Panc1 (cell line): ENCODE data around the gene CHST9. TPM values are rescaled to one million over a fixed set of nuclear protein-coding genes. Genes with fewer than 3 reads are reported as not detected.

Source experiments
- ATAC-seq: fragments of 200-7000 bp; cut with Tn5 transposase; 2 replicates; pipeline ENCODE4 v1.9.1; 2020; ENCODE audit warnings: mild to moderate bottlenecking, moderate library complexity
- BruUV-seq: library from RNA; stranded (reverse); fragments of 400-500 nt; replicated peaks from 2 replicates; lab custom pipeline; 2021; lab: Mats Ljungman, UMichigan
- CTCF ChIA-PET: fragments of 300-600 bp; sonication (Branson Sonifier 250); formaldehyde crosslinking; loops from one replicate; lab custom pipeline; 2022; ENCODE audit warnings: antibody characterized with exemption; lab: Charles Lee
- POLR2A ChIA-PET: fragments of 300-600 bp; sonication (Branson Sonifier 250); formaldehyde crosslinking; loops from one replicate; lab custom pipeline; 2022; ENCODE audit warnings: antibody characterized with exemption; lab: Charles Lee
- DNase-seq: peaks from one replicate; pipeline ENCODE4 v3.0.0-alpha.2; 2010; ENCODE audit warnings: low read depth, low spot score
- H3K27ac ChIP-seq: 2 replicates; pipeline ENCODE4 v1.5.1; 2011; ENCODE audit warnings: mild to moderate bottlenecking, low read length, inconsistent platforms
- H3K27me3 ChIP-seq: fragments of 200-500 bp; sonication (Bioruptor generic); 2 replicates; pipeline ENCODE4 v1.6.0; 2014; ENCODE audit warnings: low read length, inconsistent platforms; ENCODE audit not compliant: control insufficient read depth, insufficient read depth
- H3K36me3 ChIP-seq: fragments of 200-500 bp; sonication (Bioruptor generic); 2 replicates; pipeline ENCODE4 v1.5.1; 2014; ENCODE audit warnings: inconsistent platforms, mild to moderate bottlenecking, low read length, moderate library complexity; ENCODE audit not compliant: control insufficient read depth, insufficient read depth
- H3K4me1 ChIP-seq: 2 replicates; pipeline ENCODE4 v1.5.1; 2011; ENCODE audit warnings: inconsistent platforms, mild to moderate bottlenecking, low read length, moderate library complexity; ENCODE audit not compliant: control insufficient read depth, insufficient read depth
- H3K4me3 ChIP-seq, 2 experiments: 2 replicates each; pipeline ENCODE4 v1.5.1; 2011 to 2012; ENCODE audit warnings: low read depth in 2 of 2, low read length in 2 of 2, mild to moderate bottlenecking in 2 of 2, inconsistent platforms in 1 of 2, moderate library complexity in 1 of 2
- H3K9me3 ChIP-seq: fragments of 200-500 bp; sonication (Bioruptor generic); 2 replicates; pipeline ENCODE4 v1.5.1; 2014; ENCODE audit warnings: low read depth, mild to moderate bottlenecking, inconsistent platforms, low read length, moderate library complexity; ENCODE audit not compliant: control insufficient read depth, insufficient read depth
- POLR2AphosphoS5 ChIP-seq: IDR thresholded peaks from 2 replicates; pipeline ENCODE4 v1.6.1; 2012; ENCODE audit warnings: mild to moderate bottlenecking, low read depth, low read length, moderate library complexity
- SIN3A ChIP-seq: IDR thresholded peaks from 2 replicates; pipeline ENCODE4 v1.6.1; 2012; ENCODE audit warnings: low read depth, mild to moderate bottlenecking, low read length, moderate library complexity, borderline replicate concordance; ENCODE audit not compliant: insufficient read depth
- TCF7L2 ChIP-seq: IDR thresholded peaks from 2 replicates; pipeline ENCODE4 v1.6.1; 2011; ENCODE audit warnings: mild to moderate bottlenecking, low read depth, low read length, inconsistent platforms
- in situ Hi-C: cut with HindIII; loops from 2 replicates; pipeline ENCODE4 v1.10.0; 2016; ENCODE audit warnings: low sequenced_read_pairs, low pct_unique_long_range_greater_than_20kb
- intact Hi-C: fragments of 100-400 bp; cut with micrococcal nuclease; formaldehyde crosslinking; loops from one replicate; pipeline ENCODE4 v1.10.0; 2022; ENCODE audit not compliant: unreplicated experiment
- total RNA-seq: library from RNA; stranded (reverse); gene quantifications from one replicate; pipeline ENCODE4 v1.2.1, GENCODE V29; 2021; ENCODE audit not compliant: unreplicated experiment
- TF ChIP-seq, protein P1 (sequence below): fragments of 450-650 bp; IDR thresholded peaks from 2 replicates; pipeline ENCODE4 v1.5.1; 2017; ENCODE audit warnings: mild to moderate bottlenecking
- TF ChIP-seq, protein P2 (sequence below), 2 experiments: IDR thresholded peaks; 2 replicates each; pipeline ENCODE4 v1.6.1; 2011 to 2012; ENCODE audit warnings: low read depth in 2 of 2, control low read depth in 1 of 2, low read length in 1 of 2, mild to moderate bottlenecking in 1 of 2, moderate library complexity in 1 of 2; ENCODE audit not compliant: insufficient read depth in 1 of 2

CHST9 gene
- total RNA-seq, 1 experiment from 2014 or later, result 0.05 TPM

DNA sequence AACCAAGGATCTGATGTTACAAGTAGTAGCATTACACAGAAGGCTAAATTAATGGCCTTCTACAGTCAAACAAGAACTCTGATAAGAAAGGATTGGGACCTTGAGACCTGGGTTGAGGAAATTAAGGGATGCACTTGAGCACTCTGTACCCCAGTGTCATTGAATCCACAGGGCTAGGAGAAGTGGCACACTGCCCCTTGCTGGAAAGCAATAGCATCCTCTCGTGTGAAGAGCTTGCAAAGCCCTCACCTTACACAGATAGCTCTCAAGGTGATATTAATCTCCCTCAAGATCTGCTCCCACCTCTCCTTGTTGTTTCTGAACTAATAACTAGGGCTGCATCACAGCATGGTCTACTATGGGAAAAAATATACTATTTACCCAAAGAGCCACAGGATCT lies 26.5 kb upstream of the CHST9 start:
- DNase-seq (no peak), ATAC-seq (no peak)
- CTCF ChIA-PET, result no interaction called here
- no peak overlapping the region for H3K27ac ChIP-seq
- H3K4me3 ChIP-seq, result no peak overlapping the region
- POLR2A ChIA-PET, result no interaction called here
- no peak for TF ChIP-seq SIN3A
- no peak for TF ChIP-seq TCF7L2
- TF ChIP-seq POLR2AphosphoS5, result no peak
- TF ChIP-seq, protein P1, sequence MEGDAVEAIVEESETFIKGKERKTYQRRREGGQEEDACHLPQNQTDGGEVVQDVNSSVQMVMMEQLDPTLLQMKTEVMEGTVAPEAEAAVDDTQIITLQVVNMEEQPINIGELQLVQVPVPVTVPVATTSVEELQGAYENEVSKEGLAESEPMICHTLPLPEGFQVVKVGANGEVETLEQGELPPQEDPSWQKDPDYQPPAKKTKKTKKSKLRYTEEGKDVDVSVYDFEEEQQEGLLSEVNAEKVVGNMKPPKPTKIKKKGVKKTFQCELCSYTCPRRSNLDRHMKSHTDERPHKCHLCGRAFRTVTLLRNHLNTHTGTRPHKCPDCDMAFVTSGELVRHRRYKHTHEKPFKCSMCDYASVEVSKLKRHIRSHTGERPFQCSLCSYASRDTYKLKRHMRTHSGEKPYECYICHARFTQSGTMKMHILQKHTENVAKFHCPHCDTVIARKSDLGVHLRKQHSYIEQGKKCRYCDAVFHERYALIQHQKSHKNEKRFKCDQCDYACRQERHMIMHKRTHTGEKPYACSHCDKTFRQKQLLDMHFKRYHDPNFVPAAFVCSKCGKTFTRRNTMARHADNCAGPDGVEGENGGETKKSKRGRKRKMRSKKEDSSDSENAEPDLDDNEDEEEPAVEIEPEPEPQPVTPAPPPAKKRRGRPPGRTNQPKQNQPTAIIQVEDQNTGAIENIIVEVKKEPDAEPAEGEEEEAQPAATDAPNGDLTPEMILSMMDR, result peak; percentile 17; the same call in 1 of the 2 replicates
- TF ChIP-seq, protein P2, sequence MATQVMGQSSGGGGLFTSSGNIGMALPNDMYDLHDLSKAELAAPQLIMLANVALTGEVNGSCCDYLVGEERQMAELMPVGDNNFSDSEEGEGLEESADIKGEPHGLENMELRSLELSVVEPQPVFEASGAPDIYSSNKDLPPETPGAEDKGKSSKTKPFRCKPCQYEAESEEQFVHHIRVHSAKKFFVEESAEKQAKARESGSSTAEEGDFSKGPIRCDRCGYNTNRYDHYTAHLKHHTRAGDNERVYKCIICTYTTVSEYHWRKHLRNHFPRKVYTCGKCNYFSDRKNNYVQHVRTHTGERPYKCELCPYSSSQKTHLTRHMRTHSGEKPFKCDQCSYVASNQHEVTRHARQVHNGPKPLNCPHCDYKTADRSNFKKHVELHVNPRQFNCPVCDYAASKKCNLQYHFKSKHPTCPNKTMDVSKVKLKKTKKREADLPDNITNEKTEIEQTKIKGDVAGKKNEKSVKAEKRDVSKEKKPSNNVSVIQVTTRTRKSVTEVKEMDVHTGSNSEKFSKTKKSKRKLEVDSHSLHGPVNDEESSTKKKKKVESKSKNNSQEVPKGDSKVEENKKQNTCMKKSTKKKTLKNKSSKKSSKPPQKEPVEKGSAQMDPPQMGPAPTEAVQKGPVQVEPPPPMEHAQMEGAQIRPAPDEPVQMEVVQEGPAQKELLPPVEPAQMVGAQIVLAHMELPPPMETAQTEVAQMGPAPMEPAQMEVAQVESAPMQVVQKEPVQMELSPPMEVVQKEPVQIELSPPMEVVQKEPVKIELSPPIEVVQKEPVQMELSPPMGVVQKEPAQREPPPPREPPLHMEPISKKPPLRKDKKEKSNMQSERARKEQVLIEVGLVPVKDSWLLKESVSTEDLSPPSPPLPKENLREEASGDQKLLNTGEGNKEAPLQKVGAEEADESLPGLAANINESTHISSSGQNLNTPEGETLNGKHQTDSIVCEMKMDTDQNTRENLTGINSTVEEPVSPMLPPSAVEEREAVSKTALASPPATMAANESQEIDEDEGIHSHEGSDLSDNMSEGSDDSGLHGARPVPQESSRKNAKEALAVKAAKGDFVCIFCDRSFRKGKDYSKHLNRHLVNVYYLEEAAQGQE (IDR thresholded peaks at IDR 0.05; ENCODE audit: insufficient read depth in 1 of 2, low read depth in 2 of 2, low read length in 1 of 2), result no peak
- BruUV-seq, result no TSS peak
- H3K27me3 ChIP-seq, result no peaks in the 10 kb centered on the region
- H3K36me3 ChIP-seq, result no peaks in the 10 kb centered on the region
- no peaks in the 10 kb centered on the region for H3K9me3 ChIP-seq
- in situ Hi-C loops, result no loop called here
- intact Hi-C loops, result no loop called here
- no peaks in the 10 kb centered on the region for H3K4me1 ChIP-seq

DNA sequence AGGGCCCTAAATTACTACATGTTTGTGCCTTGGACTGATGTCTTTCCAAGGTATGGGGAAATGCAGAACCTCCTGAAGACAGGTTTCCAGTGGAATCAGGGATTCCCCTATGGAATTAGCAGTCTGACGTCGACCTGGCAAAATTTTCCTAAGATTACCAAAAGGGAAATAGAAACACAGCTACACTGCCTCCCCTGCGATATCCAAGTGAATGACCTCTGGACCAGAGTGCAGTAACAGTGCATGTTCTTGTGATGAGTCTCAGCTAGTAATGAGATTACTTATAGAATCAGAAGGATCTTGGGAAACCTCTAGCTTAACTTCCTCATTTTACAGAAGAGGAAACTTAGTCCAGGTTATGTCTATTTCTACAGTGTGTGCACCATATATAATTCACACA lies 21.3 kb upstream of the CHST9 start:
- Histone ChIP-seq H3K4me1 (no peaks in the 10 kb centered on the region), H3K27me3 (no peaks in the 10 kb centered on the region), H3K9me3 (no peaks in the 10 kb centered on the region), H3K4me3 (no peak overlapping the region), H3K36me3 (no peaks in the 10 kb centered on the region), H3K27ac (no peak overlapping the region)
- intact Hi-C loops, result no loop called here
- BruUV-seq, result no TSS peak
- TF ChIP-seq TCF7L2 (no peak), SIN3A (no peak), POLR2AphosphoS5 (no peak)
- TF ChIP-seq, protein P2 (IDR thresholded peaks at IDR 0.05; ENCODE audit: insufficient read depth in 1 of 2, low read depth in 2 of 2, low read length in 1 of 2), result no peak
- TF ChIP-seq, protein P1, result no peak
- CTCF ChIA-PET, result no interaction called here
- in situ Hi-C loops, result no loop called here
- DNase-seq, result no peak
- ATAC-seq, result no peak
- POLR2A ChIA-PET, result no interaction called here
